Measurements from ENCODE around the gene DHX35. TPM values are rescaled to one million over a fixed set of nuclear protein-coding genes. Genes with fewer than 3 reads are reported as not detected.

DHX35 gene
- total RNA-seq, 3 donors from 2014 or later (not counting 1 experiment from before 2014, with no cell fraction given): 8.8 to 11.4 (median 10.2) TPM

DNA sequence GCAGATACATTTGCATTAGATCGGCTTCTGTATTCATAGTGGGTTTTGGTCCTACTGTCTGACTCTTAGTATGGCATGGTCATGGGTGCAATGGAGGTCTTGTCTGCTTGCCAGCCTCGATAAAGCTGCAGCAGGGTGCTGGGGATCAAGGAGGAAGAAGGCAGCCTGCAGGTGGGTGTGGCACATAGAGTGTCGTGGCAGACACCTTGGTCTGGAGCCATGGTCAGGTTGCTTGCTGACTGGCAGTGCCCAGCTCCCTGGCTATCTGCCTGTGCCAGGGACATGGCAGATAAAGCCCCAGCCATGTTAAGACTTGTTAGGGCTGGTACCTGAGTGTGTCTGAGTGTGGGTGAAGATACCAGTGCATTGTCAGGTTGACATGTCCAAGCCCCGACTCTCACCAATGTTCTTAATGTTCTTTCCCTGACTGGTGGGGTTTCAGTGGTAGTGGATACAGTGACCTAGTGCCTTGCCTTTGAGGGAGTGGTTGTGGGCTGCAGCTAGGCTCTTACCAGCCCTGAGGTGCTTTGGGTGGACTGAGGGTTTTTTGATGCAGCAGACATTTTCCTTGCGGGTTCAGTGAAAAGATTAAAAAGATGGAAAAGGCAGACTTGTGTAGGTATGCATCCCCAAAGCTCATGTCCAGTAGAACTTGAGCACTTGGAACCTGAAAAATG lies 34.1 kb upstream of the DHX35 start:
- Mint-ChIP-seq H3K27ac (no peak overlapping the region), H3K4me1 (peaks cover 13 to 18% of the 10 kb centered on the region in 2 donors), H3K36me3 (no peaks in the 10 kb centered on the region), H3K4me3 (peak overlapping the region; percentile 86), H3K27me3 (ENCODE audit: low read depth in 2 of 2) (no peaks in the 10 kb centered on the region), H3K9me3 (no peaks in the 10 kb centered on the region)
- intact Hi-C loops (cut with micrococcal nuclease): no loop called here
- H3K4me3 ChIP-seq (ENCODE audit: low read length): no peak overlapping the region
- ATAC-seq (no peak), DNase-seq (peak in 1 of 2 donors; percentile 9)
- no peaks in the 10 kb centered on the region for H3K27me3 ChIP-seq (ENCODE audit: control insufficient read depth, insufficient read depth, low read length)
- H3K27ac ChIP-seq (ENCODE audit: low read length): no peak overlapping the region
- no peaks in the 10 kb centered on the region for H3K9me3 ChIP-seq (ENCODE audit: control insufficient read depth, insufficient read depth, low read length)
- TF ChIP-seq CTCF (IDR thresholded peaks at IDR 0.05): no peak
- peaks cover 32% of the 10 kb centered on the region for H3K4me1 ChIP-seq (ENCODE audit: control insufficient read depth, insufficient read depth, low read length)
- WGBS (ENCODE audit: insufficient coverage): 64% methylated on average over 5 of the region's 5 CpGs
- no peaks in the 10 kb centered on the region for H3K36me3 ChIP-seq (ENCODE audit: control insufficient read depth, insufficient read depth, low read length)

- H3K4me1 Mint-ChIP-seq: peaks cover 13 to 18% of the 10 kb centered on the region in 2 donors
- ATAC-seq: no peak
- H3K27ac ChIP-seq (ENCODE audit: low read length): no peak overlapping the region
- H3K4me1 ChIP-seq (ENCODE audit: control insufficient read depth, insufficient read depth, low read length): peaks cover 32% of the 10 kb centered on the region
- no peak overlapping the region for H3K27ac Mint-ChIP-seq
- H3K27me3 ChIP-seq (ENCODE audit: control insufficient read depth, insufficient read depth, low read length): no peaks in the 10 kb centered on the region
- H3K27me3 Mint-ChIP-seq (ENCODE audit: low read depth in 2 of 2): no peaks in the 10 kb centered on the region
- no peaks in the 10 kb centered on the region for H3K36me3 ChIP-seq (ENCODE audit: control insufficient read depth, insufficient read depth, low read length)
- no peaks in the 10 kb centered on the region for H3K9me3 ChIP-seq (ENCODE audit: control insufficient read depth, insufficient read depth, low read length)
- no peak for TF ChIP-seq CTCF (IDR thresholded peaks at IDR 0.05)
- H3K36me3 Mint-ChIP-seq: no peaks in the 10 kb centered on the region
- DNase-seq: no peak
- H3K4me3 Mint-ChIP-seq: no peak overlapping the region
- 75% methylated on average over 1 of the region's 1 CpG for WGBS (ENCODE audit: insufficient coverage)
- H3K9me3 Mint-ChIP-seq: no peaks in the 10 kb centered on the region
- intact Hi-C loops (cut with micrococcal nuclease): no loop called here
- no peak overlapping the region for H3K4me3 ChIP-seq (ENCODE audit: low read length)
These were observed 31.9 kb upstream of the DHX35 start for GRCh38 chr20:38930242-38930569.

DNA sequence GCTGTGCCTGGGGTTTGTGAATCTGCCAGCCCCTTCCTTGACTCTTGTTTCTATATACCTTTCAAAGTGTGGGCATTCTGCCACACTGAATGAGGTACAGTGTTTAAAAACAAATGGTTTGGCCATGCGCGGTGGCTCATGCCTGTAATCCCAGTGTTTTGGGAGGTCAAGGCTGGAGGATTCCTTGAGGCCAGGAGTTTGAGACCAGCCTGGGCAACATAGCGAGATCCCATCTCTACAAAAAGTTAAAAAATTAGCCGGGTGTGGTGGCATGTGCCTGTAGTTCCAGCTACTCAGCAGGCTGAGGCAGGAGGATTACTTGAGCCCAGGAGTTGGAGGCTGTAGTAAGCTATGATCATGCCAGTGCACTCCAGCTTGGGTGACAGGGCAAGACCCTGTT lies 30.2 kb upstream of the DHX35 start:
- WGBS (ENCODE audit: insufficient coverage): 98% methylated on average over 4 of the region's 4 CpGs

More for the DNA sequence above, 30.2 kb upstream of the DHX35 start:
- peaks cover 25% of the 10 kb centered on the region for H3K4me1 ChIP-seq (ENCODE audit: control insufficient read depth, insufficient read depth, low read length)
- no peaks in the 10 kb centered on the region for H3K27me3 ChIP-seq (ENCODE audit: control insufficient read depth, insufficient read depth, low read length)
- DNase-seq (no peak), ATAC-seq (no peak)
- Mint-ChIP-seq H3K9me3 (no peaks in the 10 kb centered on the region), H3K27ac (no peak overlapping the region), H3K36me3 (no peaks in the 10 kb centered on the region), H3K27me3 (ENCODE audit: low read depth in 2 of 2) (no peaks in the 10 kb centered on the region), H3K4me1 (peaks cover 12 to 13% of the 10 kb centered on the region in 2 donors), H3K4me3 (no peak overlapping the region)
- intact Hi-C loops (cut with micrococcal nuclease): no loop called here
- no peak for TF ChIP-seq CTCF (IDR thresholded peaks at IDR 0.05)
- H3K36me3 ChIP-seq (ENCODE audit: control insufficient read depth, insufficient read depth, low read length): no peaks in the 10 kb centered on the region
- H3K27ac ChIP-seq (ENCODE audit: low read length): no peak overlapping the region
- no peaks in the 10 kb centered on the region for H3K9me3 ChIP-seq (ENCODE audit: control insufficient read depth, insufficient read depth, low read length)
- no peak overlapping the region for H3K4me3 ChIP-seq (ENCODE audit: low read length)

All from natural killer cell (primary cell).